Fibroblast of the aortic adventitia (primary cell): ENCODE data around the gene ZNF426. TPM values are rescaled to one million over a fixed set of nuclear protein-coding genes. Genes with fewer than 3 reads are reported as not detected.

Experiments
- DNase-seq: peaks from one replicate; pipeline ENCODE4 v3.0.0-alpha.2; 2010; ENCODE audit warnings: low read depth
- H3K4me3 ChIP-seq: 2 replicates; pipeline ENCODE4 v1.5.1; 2011; ENCODE audit warnings: low read depth, mild to moderate bottlenecking, control low read depth, low read length, moderate library complexity
- CTCF ChIP-seq: IDR thresholded peaks from 2 replicates; pipeline ENCODE4 v1.5.1; 2011; ENCODE audit warnings: mild to moderate bottlenecking, low read length, control low read depth, inconsistent platforms; ENCODE audit not compliant: insufficient read depth
- total RNA-seq: library from RNA; depleted of rRNA; stranded (reverse); fragments of >200 nt; gene quantifications from 2 replicates; pipeline ENCODE4 v1.2.3, GENCODE V29; 2012; ENCODE audit warnings: low replicate concordance

ZNF426 gene
- total RNA-seq, 1 donor, result 24.0 TPM

GRCh38 chr19:9487016-9487415 is 51.4 kb downstream of the ZNF426 start:
- TF ChIP-seq CTCF, result no peak
- no peak overlapping the region for H3K4me3 ChIP-seq
- DNase-seq, result no peak

- DNase-seq, result no peak
- TF ChIP-seq CTCF, result no peak
- H3K4me3 ChIP-seq, result no peak overlapping the region
Observed at GRCh38 chr19:9485140-9485539, 53.3 kb downstream of the ZNF426 start.

- no peak for TF ChIP-seq CTCF
Observed at GRCh38 chr19:9474975-9475374, 63.5 kb downstream of the ZNF426 start.

More at GRCh38 chr19:9474975-9475374, 63.5 kb downstream of the ZNF426 start:
- DNase-seq, result no peak
- H3K4me3 ChIP-seq, result no peak overlapping the region

Other genes starting within 250 kb of the ZNF426 start
- 8.9 and 12.4 TPM in 2 replicates for gene ZNF699, start 228.8 kb downstream of the ZNF426 start, total RNA-seq
- 18.0 and 113 TPM in 2 replicates for gene ZNF559, start 214.5 kb downstream of the ZNF426 start, total RNA-seq
- 1.1 and 8.9 TPM in 2 replicates for gene ZNF177, start 175.6 kb downstream of the ZNF426 start, total RNA-seq
- gene ZNF266, start 103.1 kb downstream of the ZNF426 start, total RNA-seq, result 8.8 and 13.7 TPM in 2 replicates
- 0.09 and 0.16 TPM in 2 replicates for gene ZNF560, start 40.0 kb downstream of the ZNF426 start, total RNA-seq
- gene ZNF121, start 45.9 kb upstream of the ZNF426 start, total RNA-seq, result 13.7 and 51.9 TPM in 2 replicates
- 20.9 and 38.7 TPM in 2 replicates for gene ZNF561, start 82.6 kb upstream of the ZNF426 start, total RNA-seq
- 33.3 and 34.6 TPM in 2 replicates for gene ZNF562, start 136.5 kb upstream of the ZNF426 start, total RNA-seq
- gene ZNF846, start 230.1 kb upstream of the ZNF426 start, total RNA-seq, result 14.6 and 46.0 TPM in 2 replicates